GM21390 (cell line): ENCODE data around the gene SRR.

Source experiments
- ATAC-seq: cut with Tn5 transposase; IDR thresholded peaks from one replicate; pipeline ENCODE4 v1.9.1; 2021; ENCODE audit not compliant: unreplicated experiment

The SRR gene

DNA sequence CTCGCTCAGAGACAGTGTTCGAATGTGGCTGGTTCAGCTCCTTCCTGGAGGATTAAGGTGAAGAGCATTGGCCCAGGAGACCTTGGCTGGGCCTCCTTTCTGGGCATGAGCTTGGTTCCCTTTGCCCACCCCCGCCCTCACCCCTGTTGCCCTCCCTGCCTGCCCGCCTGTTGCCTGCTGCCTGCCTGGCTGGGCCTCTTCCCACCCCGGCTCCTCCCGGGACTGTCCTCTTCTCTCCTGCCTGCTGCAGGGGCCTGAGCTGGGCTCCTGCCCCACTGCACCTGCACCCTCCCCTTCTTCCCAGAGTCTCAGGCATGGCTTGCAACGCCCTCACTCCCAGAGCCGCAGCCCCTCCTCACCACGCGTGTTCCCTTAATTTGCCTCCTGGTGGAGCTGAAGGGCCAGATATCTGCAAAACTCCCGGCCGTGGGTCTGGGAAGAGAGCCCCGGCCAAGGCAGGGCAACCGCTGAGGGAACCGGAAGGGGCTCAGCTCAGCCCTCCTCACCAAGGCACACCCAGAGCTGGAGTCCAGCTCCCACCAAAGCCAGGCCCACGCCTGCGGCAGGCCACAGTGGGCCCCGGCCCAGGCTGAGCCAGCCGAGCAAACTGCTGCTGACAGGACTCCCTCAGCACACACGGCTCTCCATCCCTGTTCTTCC, 65.9 kb downstream of the SRR start:
- no peak for ATAC-seq

DNA sequence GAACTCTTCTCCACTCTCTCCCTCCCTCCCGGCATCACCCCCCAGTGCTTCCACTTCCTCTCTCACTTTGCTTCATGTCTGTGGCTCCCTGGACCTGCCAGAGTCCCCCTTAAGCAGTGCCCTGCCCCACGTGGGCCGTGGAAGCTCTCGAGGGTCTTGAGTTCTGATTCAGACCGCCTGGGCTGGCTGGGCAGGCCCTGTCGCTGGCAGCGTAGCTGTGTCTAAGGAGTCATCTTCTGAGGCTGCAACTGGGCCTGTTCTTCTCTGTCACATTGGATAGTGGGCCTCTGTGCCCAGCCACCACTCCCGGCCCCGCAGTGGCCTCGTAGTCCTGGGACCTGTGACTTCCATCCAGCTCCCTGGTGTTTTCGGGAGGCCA, 66.5 kb downstream of the SRR start:
- ATAC-seq, result no peak

DNA sequence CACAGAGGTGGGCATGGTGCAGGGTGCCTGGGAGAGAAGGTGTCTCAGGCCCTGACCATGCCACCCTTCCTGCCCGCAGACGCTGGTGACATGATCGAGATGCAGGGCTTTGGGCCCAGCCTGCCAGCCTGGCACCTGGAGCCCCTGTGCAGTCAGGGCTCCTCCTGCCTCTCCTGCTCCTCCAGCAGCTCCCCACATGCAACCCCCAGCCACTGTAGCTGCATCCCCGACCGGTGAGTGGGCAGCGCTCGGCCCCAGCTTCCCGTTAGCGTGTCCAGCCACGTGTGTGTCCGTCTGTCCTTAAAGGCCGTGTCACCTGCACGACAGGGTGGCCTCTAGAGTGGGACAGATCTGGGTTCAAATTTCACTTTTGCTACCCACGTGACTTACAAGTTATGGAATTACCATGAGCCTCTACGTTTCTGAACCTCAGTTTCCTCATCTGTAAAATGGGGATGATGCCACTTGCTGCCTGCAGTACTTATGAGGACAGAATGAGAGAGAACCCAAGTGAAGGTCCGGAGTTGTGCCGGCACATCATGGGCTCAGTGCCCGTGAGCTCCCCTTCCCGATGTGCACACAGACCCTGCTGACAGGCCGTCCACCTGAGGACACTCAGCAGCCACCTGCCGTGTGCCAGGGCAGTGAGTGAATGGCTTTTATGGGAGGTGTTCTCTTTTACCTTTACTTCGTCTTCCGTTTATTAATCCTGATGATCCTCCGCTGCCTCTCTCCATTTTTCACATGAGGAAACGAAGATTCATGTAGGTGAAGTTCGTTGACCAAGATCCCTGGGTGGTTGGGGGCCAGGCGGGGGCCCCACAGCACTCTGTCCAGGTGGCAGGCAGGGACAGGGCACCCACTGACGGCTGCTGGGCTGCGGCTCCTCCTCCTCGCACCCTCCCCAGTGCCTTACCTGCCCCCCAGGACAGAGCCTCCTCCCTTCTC, 67.7 kb downstream of the SRR start:
- no peak for ATAC-seq

DNA sequence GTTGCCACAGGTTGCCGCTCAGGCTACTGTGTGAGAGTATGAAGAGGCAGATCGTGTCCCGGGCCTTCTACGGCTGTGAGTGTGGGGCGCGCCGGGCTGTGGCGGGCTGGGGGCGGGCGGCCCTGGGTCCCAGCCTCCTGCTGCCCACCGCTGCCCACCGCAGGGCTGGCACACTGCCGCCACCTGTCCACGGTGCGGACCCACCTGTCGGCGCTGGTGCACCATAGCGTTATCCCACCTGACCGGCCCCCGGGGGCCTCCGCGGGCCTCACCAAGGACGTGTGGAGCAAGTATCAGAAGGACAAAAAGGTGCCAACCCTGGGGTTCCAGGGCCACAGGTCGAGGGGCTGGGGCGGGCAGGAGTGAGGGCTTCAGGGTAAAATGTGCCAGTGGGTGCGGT, 68.4 kb downstream of the SRR start:
- no peak for ATAC-seq

DNA sequence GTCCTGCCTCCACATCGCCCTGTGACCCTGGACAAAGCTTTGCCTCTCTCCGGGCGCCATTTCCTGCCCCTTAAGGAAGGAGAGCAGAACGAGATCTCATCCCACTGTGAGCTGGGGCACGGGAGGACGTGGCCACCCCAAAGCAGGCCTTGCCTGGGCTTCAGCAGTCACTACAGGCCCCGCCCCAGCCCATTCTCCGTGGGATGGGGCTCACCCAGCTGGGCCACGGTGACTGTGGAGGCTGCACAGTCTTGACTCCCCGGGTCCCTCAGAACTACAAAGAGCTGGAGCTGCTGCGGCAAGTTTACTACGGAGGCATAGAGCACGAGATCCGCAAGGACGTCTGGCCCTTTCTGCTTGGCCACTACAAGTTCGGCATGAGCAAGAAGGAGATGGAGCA, 68.9 kb downstream of the SRR start:
- no peak for ATAC-seq

DNA sequence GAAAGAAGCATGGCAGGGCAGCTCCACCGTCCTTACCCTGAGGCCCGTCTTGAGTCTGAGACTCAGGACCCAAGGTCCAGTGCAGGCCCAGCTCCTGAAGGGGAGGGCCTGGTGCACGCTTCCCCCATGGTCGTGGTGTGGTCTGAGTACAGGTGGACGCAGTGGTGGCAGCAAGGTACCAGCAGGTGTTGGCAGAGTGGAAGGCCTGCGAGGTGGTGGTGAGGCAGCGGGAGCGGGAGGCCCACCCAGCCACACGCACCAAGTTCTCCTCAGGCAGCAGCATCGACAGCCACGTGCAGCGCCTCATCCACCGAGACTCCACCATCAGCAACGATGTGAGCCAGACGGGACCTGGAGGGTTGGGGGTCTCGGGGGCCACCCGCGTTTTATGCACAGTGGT, 69.4 kb downstream of the SRR start:
- ATAC-seq, result no peak
